Measurements from ENCODE around the gene S100PBP. TPM values are rescaled to one million over a fixed set of nuclear protein-coding genes. Genes with fewer than 3 reads are reported as not detected.

S100PBP gene
- total RNA-seq, 1 donor from 2014 or later = 11.1 TPM

- no peak for TF ChIP-seq CTCF (IDR thresholded peaks at IDR 0.05; ENCODE audit: borderline replicate concordance)
- Histone ChIP-seq H3K36me3 (peaks cover 96% of the 10 kb centered on the region), H3K27ac (replicated peaks) (no peak overlapping the region), H3K9me3 (replicated peaks) (no peaks in the 10 kb centered on the region), H3K27me3 (ENCODE audit: low read depth) (no peaks in the 10 kb centered on the region), H3K4me1 (no peaks in the 10 kb centered on the region), H3K4me3 (no peak overlapping the region)
- intact Hi-C loops (cut with micrococcal nuclease) = no loop called here
- no peak for DNase-seq
Measured at GRCh38 chr1:32780005-32780404, 37.4 kb upstream of the S100PBP start.

GRCh38 chr1:32780628-32781234 is 36.7 kb upstream of the S100PBP start:
- no peaks in the 10 kb centered on the region for H3K4me1 ChIP-seq
- no peak overlapping the region for H3K4me3 ChIP-seq
- no peak overlapping the region for H3K27ac ChIP-seq (replicated peaks)
- DNase-seq = no peak
- H3K36me3 ChIP-seq = peaks cover 96% of the 10 kb centered on the region
- no peaks in the 10 kb centered on the region for H3K27me3 ChIP-seq (ENCODE audit: low read depth)
- no peaks in the 10 kb centered on the region for H3K9me3 ChIP-seq (replicated peaks)
- intact Hi-C loops (cut with micrococcal nuclease) = no loop called here
- TF ChIP-seq CTCF (IDR thresholded peaks at IDR 0.05; ENCODE audit: borderline replicate concordance) = no peak

- Histone ChIP-seq H3K4me1 (no peaks in the 10 kb centered on the region), H3K27me3 (ENCODE audit: low read depth) (no peaks in the 10 kb centered on the region), H3K9me3 (replicated peaks) (no peaks in the 10 kb centered on the region), H3K27ac (replicated peaks) (no peak overlapping the region), H3K36me3 (peaks cover 97% of the 10 kb centered on the region), H3K4me3 (no peak overlapping the region)
- TF ChIP-seq CTCF (IDR thresholded peaks at IDR 0.05; ENCODE audit: borderline replicate concordance) = no peak
- intact Hi-C loops (cut with micrococcal nuclease) = no loop called here
- DNase-seq = no peak
Measured at GRCh38 chr1:32782086-32782485, 35.4 kb upstream of the S100PBP start.

GRCh38 chr1:32783851-32784250 is 33.6 kb upstream of the S100PBP start:
- H3K9me3 ChIP-seq (replicated peaks) = no peaks in the 10 kb centered on the region
- H3K27ac ChIP-seq (replicated peaks) = no peak overlapping the region
- no peaks in the 10 kb centered on the region for H3K27me3 ChIP-seq (ENCODE audit: low read depth)
- no peak for DNase-seq
- no peaks in the 10 kb centered on the region for H3K4me1 ChIP-seq
- peaks cover 97% of the 10 kb centered on the region for H3K36me3 ChIP-seq
- no peak overlapping the region for H3K4me3 ChIP-seq
- no peak for TF ChIP-seq CTCF (IDR thresholded peaks at IDR 0.05; ENCODE audit: borderline replicate concordance)
- intact Hi-C loops (cut with micrococcal nuclease) = no loop called here

GRCh38 chr1:32784817-32785216 is 32.6 kb upstream of the S100PBP start:
- DNase-seq = no peak
- TF ChIP-seq CTCF (IDR thresholded peaks at IDR 0.05; ENCODE audit: borderline replicate concordance) = no peak
- Histone ChIP-seq H3K4me1 (no peaks in the 10 kb centered on the region), H3K27me3 (ENCODE audit: low read depth) (no peaks in the 10 kb centered on the region), H3K36me3 (peaks cover 97% of the 10 kb centered on the region), H3K4me3 (no peak overlapping the region), H3K27ac (replicated peaks) (no peak overlapping the region), H3K9me3 (replicated peaks) (no peaks in the 10 kb centered on the region)
- intact Hi-C loops (cut with micrococcal nuclease) = no loop called here
